ENCODE results near the gene PCDHGC5.

The PCDHGC5 gene

DNA sequence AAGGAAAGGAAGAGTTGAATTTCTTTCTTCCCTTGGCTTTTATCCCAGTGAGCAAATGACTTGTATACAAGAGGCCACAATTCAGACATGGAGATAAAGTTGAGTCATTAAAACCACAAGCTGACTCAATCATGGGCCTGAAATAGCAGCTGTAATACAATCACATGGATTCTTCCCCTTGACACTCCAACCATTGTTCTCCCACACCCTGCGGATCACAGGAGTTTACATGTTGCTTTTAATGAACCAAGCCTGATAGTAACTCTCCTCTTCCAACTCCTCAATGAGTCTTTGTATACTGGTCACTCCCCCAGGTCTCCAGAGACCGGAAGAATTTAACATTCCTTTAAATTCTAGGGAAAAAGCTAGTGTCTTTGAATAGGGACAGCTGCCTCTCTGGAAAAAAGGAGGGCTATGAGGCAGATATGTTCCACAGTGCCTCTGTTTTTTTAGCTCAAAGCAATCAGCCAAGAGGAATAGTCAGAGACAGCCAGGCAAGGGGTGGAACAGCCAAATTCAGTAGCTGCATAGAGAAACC lies 32.4 kb downstream of the PCDHGC5 start:
- TF ChIP-seq, protein P1, sequence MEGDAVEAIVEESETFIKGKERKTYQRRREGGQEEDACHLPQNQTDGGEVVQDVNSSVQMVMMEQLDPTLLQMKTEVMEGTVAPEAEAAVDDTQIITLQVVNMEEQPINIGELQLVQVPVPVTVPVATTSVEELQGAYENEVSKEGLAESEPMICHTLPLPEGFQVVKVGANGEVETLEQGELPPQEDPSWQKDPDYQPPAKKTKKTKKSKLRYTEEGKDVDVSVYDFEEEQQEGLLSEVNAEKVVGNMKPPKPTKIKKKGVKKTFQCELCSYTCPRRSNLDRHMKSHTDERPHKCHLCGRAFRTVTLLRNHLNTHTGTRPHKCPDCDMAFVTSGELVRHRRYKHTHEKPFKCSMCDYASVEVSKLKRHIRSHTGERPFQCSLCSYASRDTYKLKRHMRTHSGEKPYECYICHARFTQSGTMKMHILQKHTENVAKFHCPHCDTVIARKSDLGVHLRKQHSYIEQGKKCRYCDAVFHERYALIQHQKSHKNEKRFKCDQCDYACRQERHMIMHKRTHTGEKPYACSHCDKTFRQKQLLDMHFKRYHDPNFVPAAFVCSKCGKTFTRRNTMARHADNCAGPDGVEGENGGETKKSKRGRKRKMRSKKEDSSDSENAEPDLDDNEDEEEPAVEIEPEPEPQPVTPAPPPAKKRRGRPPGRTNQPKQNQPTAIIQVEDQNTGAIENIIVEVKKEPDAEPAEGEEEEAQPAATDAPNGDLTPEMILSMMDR (IDR thresholded peaks at IDR 0.05), result no peak

DNA sequence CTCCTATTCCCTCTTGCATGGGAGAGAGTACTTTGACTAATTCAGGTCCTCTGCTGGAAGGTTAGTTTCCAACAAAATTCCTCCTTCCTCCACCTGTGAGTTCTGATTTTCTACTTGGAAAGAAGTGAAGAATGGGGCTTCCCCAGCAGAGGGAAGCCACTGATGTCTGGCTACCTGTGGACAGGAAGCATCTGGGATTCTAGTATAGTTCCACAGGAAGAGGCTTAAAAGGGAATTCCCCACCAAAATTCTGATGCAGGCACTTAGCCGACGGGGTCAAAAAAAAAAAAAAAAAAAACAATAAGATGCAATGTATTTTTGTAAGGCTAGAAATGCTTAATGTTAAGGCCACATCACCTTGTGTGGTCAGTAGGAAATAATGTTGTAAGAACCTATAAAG lies 33.4 kb downstream of the PCDHGC5 start:
- TF ChIP-seq, protein P1 (IDR thresholded peaks at IDR 0.05), result no peak

DNA sequence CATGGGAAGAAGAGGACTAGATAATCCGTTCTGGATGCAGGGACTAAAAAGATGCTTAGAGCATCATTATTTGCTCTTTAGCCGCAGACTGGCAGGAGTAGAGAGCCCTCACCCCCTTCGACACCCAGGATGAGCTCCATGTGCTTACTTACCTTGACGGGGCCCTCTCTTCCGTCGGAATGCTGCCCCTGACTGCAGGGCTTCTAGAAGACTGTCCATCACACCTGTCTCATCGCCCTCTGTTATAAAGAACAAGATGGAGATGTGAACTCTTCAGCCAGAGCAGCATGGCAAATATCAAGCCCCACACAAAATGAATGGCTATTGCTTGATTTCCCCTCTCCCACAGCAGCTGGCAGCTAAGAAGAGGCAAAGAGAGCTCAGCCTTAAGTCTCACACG lies 35.1 kb downstream of the PCDHGC5 start:
- TF ChIP-seq, protein P1 (IDR thresholded peaks at IDR 0.05), result no peak

DNA sequence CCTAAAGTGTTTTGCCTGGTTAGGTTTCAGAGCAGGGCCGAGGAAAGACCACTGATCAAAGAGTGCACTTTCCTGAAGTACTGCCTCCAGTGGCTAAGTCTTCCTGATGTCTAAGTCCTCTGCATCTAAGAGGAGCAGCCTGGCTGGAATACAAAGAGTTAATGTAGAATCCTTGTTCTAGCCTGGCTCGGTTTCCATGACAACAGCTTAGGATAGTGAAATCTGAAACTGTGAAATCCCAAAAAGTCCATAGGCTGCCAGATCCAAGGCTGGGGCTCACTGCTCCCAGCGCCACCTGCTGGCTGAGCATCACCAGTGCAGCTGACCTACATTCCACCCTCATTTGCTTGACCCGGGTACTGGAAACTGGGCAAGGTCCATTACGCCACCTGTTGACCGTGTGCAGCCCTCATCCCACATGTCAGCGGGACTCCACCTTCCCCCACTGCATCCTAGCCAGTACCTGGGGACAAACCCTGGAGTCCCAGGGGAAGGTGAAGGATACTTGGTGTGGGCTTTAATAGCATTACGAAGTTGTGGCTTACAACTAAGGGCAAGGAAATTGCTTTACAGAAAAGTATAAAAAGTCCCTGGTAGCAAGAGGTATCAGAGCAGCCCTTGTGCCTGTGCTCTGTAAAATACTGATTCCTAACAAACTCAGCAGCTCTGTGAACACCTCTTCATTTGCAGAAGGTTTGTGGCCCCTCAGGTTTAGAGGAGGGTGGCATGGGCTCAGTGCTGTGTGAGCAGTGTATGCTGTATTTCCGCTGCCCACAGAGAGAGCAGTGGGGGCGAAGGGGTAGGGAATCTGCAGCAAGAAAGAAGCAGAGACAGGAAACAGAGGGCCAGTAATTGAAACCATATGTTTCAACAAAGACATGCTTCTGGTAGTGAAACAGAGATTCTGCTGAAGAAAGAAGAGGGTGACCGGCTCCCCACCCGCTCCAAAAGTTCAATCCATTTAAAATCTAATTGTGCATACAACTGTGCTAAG lies 36.0 kb downstream of the PCDHGC5 start:
- TF ChIP-seq, protein P1 (IDR thresholded peaks at IDR 0.05), result peak; percentile 100

DNA sequence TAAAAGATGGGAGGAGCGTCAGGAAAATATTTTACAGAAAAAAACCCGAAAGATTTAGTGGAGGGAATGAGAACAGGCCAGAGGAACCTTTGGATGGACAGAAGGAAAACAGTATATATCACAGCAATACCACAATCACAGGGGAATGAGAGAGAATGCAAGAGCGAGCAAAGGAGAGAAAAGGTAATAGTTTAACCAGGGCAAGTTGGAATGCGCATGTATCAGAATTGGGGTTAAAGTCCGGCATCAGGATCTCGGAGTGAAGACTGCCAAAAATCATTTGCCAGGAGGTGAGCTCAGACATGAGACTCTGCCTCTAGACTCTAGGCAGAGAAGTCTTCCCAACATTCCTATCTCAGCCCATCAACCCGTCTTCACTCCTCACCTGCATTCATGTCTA lies 36.8 kb downstream of the PCDHGC5 start:
- TF ChIP-seq, protein P1 (IDR thresholded peaks at IDR 0.05), result no peak

DNA sequence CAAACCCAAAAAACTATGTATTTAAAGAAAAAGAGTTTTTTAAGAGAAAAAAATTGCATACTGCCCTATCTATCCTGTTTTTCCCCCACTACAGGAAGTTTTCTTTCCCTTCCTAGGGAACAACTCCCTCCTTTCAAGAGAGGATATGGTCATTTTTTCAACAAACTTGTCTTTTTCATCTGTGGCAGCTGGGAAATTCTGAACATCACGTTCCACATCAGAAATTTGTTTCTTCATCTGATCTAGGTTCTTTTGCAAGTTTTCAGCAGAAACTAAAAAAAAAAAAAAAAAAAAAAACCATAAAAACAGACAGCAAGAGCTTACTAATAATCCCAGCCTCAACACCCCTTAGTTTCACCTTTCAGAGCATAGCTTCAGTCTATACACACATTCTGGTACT lies 38.5 kb downstream of the PCDHGC5 start:
- TF ChIP-seq, protein P1 (IDR thresholded peaks at IDR 0.05), result no peak

DNA sequence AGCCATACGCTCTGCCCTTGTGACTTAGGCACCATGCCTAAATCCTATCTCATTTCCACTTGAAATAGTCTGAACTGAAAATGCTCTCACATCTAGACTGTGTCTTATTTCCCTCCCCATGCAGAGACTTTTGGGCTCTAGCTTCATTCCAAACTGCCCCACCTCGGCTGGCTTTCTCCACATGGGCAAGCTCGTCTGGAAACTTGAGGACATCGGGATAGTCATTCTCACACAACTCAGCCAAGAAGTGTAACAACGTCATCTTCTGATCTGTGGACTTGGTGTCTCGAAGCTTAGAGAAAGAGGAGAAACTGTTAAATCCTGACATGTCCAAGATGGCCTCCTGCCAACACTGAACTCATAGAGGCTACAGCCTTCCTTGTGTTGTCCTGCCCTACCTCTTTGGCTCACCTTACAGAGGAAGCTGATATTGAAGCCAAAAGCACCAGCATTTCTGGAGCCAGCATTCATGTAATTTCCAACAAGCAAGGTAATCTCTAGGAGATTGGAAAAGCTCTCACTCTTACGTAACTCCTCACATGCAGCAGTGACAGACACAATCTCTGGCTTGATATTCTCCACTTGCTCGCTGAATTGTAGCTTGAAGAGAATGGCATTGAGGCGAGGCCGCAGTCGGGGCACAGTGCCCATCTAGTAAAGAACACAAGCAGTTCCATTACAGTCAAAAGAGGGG lies 39.6 kb downstream of the PCDHGC5 start:
- TF ChIP-seq, protein P1 (IDR thresholded peaks at IDR 0.05), result no peak
